Erythroblast (primary cell): ENCODE measurements around the gene EDEM1.
"Not testable (repeated sequence)": the region's sequence is repeated elsewhere in the genome, so short reads cannot be mapped to it uniquely, and the experiment has no call there.

ENCODE experiments used
- DNase-seq, 2 experiments: peaks; one replicate each; lab custom pipeline; 2025; lab: John Stamatoyannopoulos, UW
- GATA1 ChIP-seq: IDR thresholded peaks from 2 replicates; pipeline ENCODE4 v1.6.1; 2011; ENCODE audit warnings: low read depth, mild to moderate bottlenecking, control low read depth, low read length, moderate library complexity
- POLR2A ChIP-seq: IDR thresholded peaks from 2 replicates; pipeline ENCODE4 v1.6.1; 2011; ENCODE audit warnings: mild to moderate bottlenecking, low read length

Gene EDEM1

DNA sequence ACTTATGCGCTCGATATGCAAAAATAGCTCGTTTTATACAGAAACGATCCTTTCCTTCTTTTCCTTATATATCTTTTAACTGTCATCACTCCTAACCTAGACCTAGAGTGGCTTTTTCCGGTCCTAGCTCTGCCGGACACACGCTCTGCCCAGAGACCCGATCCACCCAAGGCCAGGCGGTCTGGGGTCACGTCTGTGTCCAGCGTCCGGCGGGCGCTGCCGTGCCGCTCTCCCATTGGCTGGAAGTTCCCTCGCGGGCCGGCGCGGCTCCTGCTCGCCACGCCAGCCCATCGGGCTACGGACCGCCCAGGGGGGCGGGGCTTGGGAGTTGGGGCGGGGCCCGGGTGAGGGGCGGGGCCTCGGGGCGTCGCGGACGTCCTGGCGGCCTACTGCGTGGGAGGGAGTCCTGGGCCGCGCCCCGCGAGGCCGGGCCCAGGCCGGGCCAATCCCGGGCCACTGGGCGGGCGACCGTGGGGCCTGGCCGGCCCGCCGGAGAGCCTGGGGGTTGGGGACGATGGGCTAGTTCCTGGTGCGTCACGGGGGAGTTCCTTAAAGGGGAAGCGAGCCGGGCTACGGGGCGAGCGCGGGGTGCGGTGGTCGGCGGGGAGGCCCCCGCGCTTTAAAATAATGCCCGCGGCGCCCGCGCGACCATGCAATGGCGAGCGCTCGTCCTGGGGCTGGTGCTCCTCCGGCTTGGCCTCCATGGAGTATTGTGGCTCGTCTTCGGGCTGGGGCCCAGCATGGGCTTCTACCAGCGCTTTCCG, at the start of gene EDEM1:
TSS of gene EDEM1 (plus strand) at position 552 of the 764 bp plus-strand sequence. CDS start at position 651, 99 bp downstream.
- DNase-seq = peak; percentile 94 to 96
- peak; percentile 43 for TF ChIP-seq POLR2A
- no peak for TF ChIP-seq GATA1

- TF ChIP-seq GATA1 (no peak), POLR2A (no peak)
These were observed 49.1 kb upstream of the EDEM1 start for GRCh38 chr3:5138214-5138981.

GRCh38 chr3:5140230-5140621, 47.3 kb upstream of the EDEM1 start:
- no peak for DNase-seq
- TF ChIP-seq GATA1 (no peak), POLR2A (no peak)

More at GRCh38 chr3:5138214-5138981, 49.1 kb upstream of the EDEM1 start:
- DNase-seq = no peak

- TF ChIP-seq POLR2A = no peak
- no peak for TF ChIP-seq GATA1
- no peak for DNase-seq
These were observed 46.7 kb upstream of the EDEM1 start for GRCh38 chr3:5140839-5141238.

DNA sequence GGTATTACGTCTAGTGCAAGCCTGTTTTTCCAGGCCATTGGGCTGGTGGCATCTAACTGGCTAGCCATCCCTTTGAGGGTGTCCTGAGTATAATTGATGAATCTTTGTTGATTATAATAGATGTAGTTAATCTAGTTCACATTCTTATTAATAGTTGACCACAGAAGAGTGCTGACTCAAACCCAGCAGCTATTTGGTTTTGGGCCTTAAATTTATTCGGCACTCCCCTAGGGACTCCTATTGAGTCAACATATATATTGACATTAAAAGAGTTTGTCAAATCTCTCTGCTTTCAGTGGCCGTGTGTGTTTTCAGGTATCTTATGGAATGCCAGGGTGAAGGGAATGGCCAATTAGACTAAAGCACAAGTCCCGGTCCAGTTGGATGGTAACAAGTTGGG, 45.7 kb upstream of the EDEM1 start:
- TF ChIP-seq POLR2A = no peak
- no peak for TF ChIP-seq GATA1
- no peak for DNase-seq

GRCh38 chr3:5143464-5143863, 44.0 kb upstream of the EDEM1 start:
- no peak for TF ChIP-seq POLR2A
- no peak for TF ChIP-seq GATA1
- DNase-seq = peak in 1 of 2 experiments; percentile 11

GRCh38 chr3:5144316-5144994, 43.1 kb upstream of the EDEM1 start:
- no peak for DNase-seq
- TF ChIP-seq POLR2A = no peak
- TF ChIP-seq GATA1 = no peak

- DNase-seq = no peak
- TF ChIP-seq POLR2A = no peak
- no peak for TF ChIP-seq GATA1
These were observed 42.4 kb upstream of the EDEM1 start for GRCh38 chr3:5145120-5145519.

- not testable (repeated sequence) for DNase-seq
These were observed 40.4 kb upstream of the EDEM1 start for GRCh38 chr3:5147152-5147551.

- no peak for DNase-seq
- TF ChIP-seq POLR2A (no peak), GATA1 (no peak)
These were observed 38.1 kb upstream of the EDEM1 start for GRCh38 chr3:5149306-5149880.

- DNase-seq = peak in 1 of 2 experiments; percentile 8
- TF ChIP-seq GATA1 (no peak), POLR2A (no peak)
These were observed 35.9 kb upstream of the EDEM1 start for GRCh38 chr3:5151586-5151985.

DNA sequence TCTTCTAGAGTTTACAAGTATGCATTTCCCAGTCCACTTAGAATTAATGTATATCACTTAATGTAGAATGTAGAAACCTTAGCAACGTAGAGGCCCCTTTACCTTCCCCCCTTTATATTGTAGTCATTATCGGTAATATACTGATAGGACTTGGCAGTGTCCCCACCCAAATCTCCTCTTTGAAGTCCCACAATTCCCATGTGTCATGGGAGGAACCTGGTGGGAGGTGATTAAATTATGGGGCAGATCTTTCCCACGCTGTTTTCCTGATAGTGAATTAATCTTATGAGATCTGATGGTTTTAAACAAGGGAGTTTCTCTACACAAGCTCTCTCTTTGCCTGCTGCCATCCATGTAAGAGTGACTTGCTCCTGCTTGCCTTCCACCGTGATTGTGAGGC, 34.4 kb upstream of the EDEM1 start:
- peak in 1 of 2 experiments; percentile 12 for DNase-seq
- TF ChIP-seq POLR2A (no peak), GATA1 (no peak)

DNA sequence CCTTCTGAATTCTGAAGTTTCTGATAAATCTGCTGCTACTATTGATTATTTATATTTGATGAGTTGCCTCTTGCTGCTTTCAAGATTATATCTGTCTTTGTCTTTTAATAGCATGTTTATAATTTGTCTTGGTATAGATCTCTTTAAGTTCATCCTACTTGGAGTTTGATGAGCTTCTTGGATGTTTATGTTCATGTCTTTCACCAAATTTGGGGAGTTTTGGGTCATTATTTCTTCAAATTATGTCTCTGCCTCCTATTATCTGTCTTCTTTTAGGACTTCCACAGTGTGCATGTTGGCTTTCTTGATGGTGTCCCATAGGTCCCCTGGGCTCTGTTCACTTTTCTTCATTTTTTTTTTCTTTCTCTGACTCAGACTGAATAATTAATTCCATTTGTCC, 32.3 kb upstream of the EDEM1 start:
- TF ChIP-seq GATA1 = no peak
- no peak for TF ChIP-seq POLR2A
- DNase-seq = no peak
